ENCODE measurements around the gene TTC34.
A peak's percentile ranks its signal among the peaks of the same experiment; 100 is the strongest.

TTC34 gene

GRCh38 chr1:2589431-2590232 is 211.9 kb downstream of the TTC34 start:
- peaks cover 6% of the 10 kb centered on the region for H3K4me1 ChIP-seq (ENCODE audit: control insufficient read depth, insufficient read depth, low read length, unreplicated experiment)
- no peak overlapping the region for H3K27ac ChIP-seq (ENCODE audit: low read depth, low read length)

DNA sequence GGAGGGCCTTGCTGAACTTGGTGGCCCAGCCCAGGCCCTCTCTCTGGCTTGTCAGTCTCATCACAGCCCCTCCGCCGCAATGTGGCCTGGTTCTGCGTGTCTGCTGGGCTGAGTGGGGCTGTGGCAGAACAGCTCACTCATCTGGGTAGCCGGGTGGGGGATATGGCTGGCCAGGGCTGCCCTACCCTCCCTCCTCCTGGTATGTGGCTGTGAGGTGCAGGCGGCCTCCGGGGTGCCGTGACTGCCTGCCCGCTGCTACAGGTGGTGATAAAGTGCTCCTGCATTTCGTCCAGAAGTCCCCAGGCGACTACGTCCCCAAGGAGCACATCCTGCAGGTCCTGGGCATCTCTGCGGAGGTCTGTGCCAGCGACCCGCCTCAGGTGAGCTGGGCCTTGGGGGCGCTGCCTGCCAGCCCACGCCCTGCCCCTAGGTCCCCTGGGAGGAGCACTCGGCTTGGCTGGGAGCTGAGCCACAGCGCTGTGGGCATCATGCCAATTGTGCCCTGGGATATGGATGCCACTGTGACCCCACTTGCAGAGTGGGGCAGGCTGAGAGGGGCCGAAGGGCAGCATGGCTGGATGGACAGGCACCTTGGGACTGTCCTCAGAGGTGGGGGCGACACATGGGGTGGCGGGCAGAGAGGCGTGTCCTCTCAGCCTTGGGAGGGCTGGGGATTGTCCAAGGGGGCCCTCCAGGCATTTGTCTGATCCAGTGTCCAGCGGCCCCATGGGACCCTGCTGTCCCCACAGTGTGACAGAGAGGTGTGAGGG is 212.6 kb downstream of the TTC34 start:
- H3K4me1 ChIP-seq (ENCODE audit: control insufficient read depth, insufficient read depth, low read length, unreplicated experiment) = peaks cover 6% of the 10 kb centered on the region
- no peaks in the 10 kb centered on the region for H3K36me3 ChIP-seq (ENCODE audit: insufficient read depth, low read length)
- no peak overlapping the region for H3K27ac ChIP-seq (ENCODE audit: low read depth, low read length)
- no peak overlapping the region for H3K4me3 ChIP-seq (ENCODE audit: low read depth, low read length)
- H3K79me2 ChIP-seq (ENCODE audit: control insufficient read depth, insufficient read depth, low read length, unreplicated experiment) = peaks cover 5% of the 10 kb centered on the region
- H2AFZ ChIP-seq (ENCODE audit: low read length, unreplicated experiment) = no peak overlapping the region
- no peaks in the 10 kb centered on the region for H3K27me3 ChIP-seq (ENCODE audit: insufficient read depth, low read length)

More at GRCh38 chr1:2589431-2590232, 211.9 kb downstream of the TTC34 start:
- no peaks in the 10 kb centered on the region for H3K36me3 ChIP-seq (ENCODE audit: insufficient read depth, low read length)
- peaks cover 5% of the 10 kb centered on the region for H3K79me2 ChIP-seq (ENCODE audit: control insufficient read depth, insufficient read depth, low read length, unreplicated experiment)
- no peak overlapping the region for H2AFZ ChIP-seq (ENCODE audit: low read length, unreplicated experiment)
- H3K27me3 ChIP-seq (ENCODE audit: insufficient read depth, low read length) = no peaks in the 10 kb centered on the region
- no peak overlapping the region for H3K4me3 ChIP-seq (ENCODE audit: low read depth, low read length)

DNA sequence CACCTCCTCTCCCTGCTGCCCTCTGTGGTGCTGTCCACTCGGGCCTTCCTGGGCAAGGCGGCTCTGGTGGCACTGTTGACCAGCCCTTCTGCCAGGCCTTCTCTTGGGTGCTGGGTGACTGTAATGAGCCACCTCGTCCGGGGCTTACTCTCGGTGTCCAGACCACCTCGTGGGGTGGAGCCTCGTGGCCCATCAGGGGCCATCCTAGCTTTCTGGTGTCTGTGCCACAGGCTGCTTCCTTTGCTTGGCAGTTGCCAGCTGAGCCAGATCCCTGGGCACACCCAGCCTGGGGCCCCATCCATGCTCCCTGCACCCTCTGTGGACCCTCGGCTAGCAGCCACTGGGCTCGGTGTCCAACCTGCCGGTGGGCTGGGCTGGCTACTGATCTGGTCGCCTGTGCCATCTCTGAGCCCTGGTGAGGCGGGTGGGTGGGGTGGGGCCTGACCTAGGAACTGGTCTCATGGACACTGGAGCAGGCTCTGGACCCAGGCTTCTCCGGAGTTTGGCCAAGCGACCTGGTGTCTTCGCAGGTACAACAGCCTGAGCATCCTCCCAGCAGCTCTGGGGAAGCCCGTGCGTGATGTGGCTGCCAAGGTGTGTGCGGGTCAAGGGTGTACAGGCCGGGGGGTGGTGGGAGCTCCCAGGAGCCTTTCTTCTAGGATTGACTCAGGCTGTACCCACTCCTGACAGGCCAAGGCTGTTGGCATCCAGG is 213.5 kb downstream of the TTC34 start:
- H2AFZ ChIP-seq (ENCODE audit: low read length, unreplicated experiment) = no peak overlapping the region
- peaks cover 5% of the 10 kb centered on the region for H3K79me2 ChIP-seq (ENCODE audit: control insufficient read depth, insufficient read depth, low read length, unreplicated experiment)
- peak overlapping the region; percentile 96 for H3K4me3 ChIP-seq (ENCODE audit: low read depth, low read length)
- no peak overlapping the region for H3K27ac ChIP-seq (ENCODE audit: low read depth, low read length)
- H3K4me1 ChIP-seq (ENCODE audit: control insufficient read depth, insufficient read depth, low read length, unreplicated experiment) = peaks cover 6% of the 10 kb centered on the region
- no peaks in the 10 kb centered on the region for H3K36me3 ChIP-seq (ENCODE audit: insufficient read depth, low read length)
- no peaks in the 10 kb centered on the region for H3K27me3 ChIP-seq (ENCODE audit: insufficient read depth, low read length)

DNA sequence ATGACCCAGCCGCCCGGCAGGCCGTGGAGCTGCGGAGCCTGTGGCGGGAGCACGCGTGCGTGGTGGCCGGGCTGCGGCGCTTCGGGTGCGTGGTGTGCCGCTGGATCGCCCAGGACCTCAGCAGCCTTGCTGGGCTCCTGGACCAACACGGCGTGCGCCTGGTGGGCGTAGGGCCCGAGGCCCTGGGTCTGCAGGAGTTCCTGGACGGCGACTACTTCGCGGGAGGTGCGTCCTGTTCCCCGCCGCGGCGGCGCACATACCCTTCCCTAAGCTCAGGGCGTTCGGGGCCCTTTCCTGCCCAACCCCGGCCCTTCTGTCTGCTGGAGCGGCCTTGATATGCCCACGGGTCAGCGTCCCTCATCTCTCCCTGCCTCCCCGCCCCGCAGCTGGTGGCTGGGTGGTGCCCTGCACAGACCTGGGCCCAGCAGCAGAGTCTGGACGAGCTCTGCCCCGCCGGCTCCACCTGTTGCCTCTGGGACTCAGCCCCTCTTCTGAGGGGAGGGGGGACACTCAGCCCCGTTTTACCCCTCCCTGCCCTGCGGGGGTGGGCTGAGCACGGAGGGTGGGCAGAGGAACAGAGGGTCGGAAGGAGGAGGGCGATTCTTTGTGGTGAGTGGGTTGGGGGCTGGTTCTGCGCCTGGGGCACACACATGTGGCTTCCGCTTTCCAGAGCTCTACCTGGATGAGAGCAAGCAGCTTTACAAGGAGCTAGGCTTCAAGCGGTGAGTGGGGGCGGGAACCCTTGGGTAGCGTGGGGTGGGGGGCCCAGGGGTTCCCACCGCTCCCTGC is 214.2 kb downstream of the TTC34 start:
- Histone ChIP-seq H2AFZ (ENCODE audit: low read length, unreplicated experiment) (no peak overlapping the region), H3K79me2 (ENCODE audit: control insufficient read depth, insufficient read depth, low read length, unreplicated experiment) (peaks cover 5% of the 10 kb centered on the region), H3K27me3 (ENCODE audit: insufficient read depth, low read length) (no peaks in the 10 kb centered on the region), H3K27ac (ENCODE audit: low read depth, low read length) (no peak overlapping the region), H3K4me1 (ENCODE audit: control insufficient read depth, insufficient read depth, low read length, unreplicated experiment) (peaks cover 6% of the 10 kb centered on the region), H3K36me3 (ENCODE audit: insufficient read depth, low read length) (no peaks in the 10 kb centered on the region), H3K4me3 (ENCODE audit: low read depth, low read length) (peak overlapping the region; percentile 96)

DNA sequence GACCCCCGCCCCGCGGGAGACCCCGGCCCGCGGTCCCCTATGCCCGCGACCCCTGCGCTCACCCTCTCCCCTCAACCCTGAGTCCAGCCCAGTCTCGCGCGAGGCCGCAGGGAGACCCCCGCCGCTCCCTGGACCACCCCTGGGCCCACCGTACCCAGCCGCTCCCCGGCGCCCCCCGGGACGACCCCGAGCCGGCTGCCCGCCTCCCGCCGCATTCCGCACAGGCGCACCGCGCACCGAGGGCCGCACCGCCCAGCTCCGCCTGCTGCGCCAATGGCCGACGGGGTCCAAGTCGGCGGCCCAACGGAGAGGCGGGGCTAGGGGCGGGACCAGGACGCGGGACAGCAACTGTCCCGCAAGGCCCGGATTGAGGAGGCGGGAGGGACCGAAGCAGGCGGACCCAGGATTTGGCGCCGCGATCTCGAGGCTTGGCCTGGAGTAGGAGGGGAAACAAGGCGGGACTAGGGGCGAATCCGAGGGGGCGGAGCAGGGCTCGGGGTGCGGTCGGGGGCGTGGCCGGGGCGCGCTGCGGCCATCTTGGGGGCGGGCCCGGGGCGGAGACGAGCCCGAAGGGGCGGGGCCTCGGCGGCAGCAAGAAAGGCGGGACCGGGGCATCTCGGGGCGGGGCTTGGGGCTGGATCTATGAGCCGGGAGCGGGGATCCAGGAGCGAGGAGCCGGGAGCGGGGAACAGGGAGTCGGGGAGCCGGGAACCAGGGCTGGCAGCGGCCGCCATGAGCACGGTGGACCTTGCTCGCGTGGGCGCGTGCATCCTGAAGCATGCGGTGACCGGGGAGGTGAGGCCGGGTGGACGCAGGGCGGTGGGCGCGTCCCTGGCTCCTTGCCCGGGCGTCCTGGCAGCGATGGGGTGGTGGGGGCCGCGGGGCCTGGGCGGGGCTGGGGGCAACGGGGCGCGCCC is 215.1 kb downstream of the TTC34 start, which contains the start of gene PRXL2B:
TSS of gene PRXL2B (plus strand) at position 624 of the 917 bp plus-strand sequence. CDS start at position 733, 109 bp downstream.
- H3K79me2 ChIP-seq (ENCODE audit: control insufficient read depth, insufficient read depth, low read length, unreplicated experiment) = peaks cover 5% of the 10 kb centered on the region
- H3K27ac ChIP-seq (ENCODE audit: low read depth, low read length) = peak within 1 kb of the TSS; percentile 1; the same call in 1 of the 2 replicates
- peak within 1 kb of the TSS; percentile 28 for H2AFZ ChIP-seq (ENCODE audit: low read length, unreplicated experiment)
- H3K4me1 ChIP-seq (ENCODE audit: control insufficient read depth, insufficient read depth, low read length, unreplicated experiment) = peaks cover 6% of the 10 kb centered on the region
- peak within 1 kb of the TSS; percentile 96 for H3K4me3 ChIP-seq (ENCODE audit: low read depth, low read length)
- no peaks in the 10 kb centered on the region for H3K27me3 ChIP-seq (ENCODE audit: insufficient read depth, low read length)
- no peaks in the 10 kb centered on the region for H3K36me3 ChIP-seq (ENCODE audit: insufficient read depth, low read length)

All from ACC112 (cell line).